Measurements from ENCODE around the gene IL16.

Gene IL16

DNA sequence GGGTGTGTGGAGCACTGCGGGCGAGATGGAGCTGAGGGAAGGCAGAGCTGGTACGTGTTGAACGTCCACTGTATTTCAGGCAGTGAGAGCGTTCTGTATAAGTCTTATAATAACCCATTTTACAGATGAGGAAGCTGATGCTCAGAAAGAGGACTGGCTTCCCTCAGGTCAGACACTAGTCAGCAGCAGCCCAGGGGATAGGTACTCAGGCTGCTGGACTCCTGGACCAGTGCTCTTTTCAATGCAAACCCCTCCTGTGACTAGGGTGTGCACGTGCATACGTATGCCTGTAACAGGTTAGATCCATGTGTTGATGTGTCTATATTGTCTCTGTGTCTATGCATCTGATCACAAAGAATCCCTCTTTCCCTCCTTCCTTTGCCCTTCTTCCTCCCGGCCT lies 8.3 kb upstream of the IL16 start:
- CTCF ChIA-PET = no interaction called here
- WGBS (ENCODE audit: insufficient coverage) = 100% methylated on average over 4 of the region's 8 CpGs

DNA sequence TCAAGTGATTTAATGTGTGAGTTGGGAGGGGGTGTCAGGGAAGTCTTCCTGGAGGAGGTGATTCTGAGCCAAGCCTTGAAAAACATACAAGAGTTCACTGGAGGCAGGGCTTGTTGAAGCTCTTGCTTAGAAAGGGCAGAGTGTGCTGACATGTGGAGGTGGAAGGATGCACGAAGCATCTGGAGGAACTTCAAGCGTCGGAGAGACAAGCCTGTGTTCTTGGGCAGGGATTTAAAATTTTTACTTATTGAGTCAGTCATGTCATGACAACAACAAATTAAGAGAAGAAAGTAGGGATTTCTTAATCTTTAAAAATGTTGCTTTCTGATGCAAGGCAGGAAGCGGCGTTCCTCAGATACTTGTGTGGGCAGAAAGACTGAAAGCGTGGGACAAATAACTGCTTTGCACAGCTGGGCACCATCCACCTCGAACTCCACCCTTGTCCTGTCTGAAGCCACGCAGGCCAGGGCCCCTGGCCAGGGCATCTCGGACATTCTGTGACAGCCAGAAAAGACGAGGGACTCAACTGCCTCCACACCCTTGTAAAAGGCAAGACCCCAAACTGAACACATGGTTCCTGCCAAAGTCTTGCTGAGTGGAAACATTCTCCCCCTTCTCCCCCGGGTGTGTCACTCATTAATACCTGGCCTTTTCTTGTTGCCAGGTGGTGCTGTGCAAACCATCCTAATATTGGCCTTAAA lies 6.9 kb upstream of the IL16 start:
- CTCF ChIA-PET = no interaction called here
- Histone ChIP-seq H3K27ac (ENCODE audit: insufficient read depth in 1 of 2, low read depth in 1 of 2, low read length in 2 of 2, poor library complexity in 1 of 2, severe bottlenecking in 2 of 2) (no peak overlapping the region), H3K4me1 (ENCODE audit: control extremely low read depth in 1 of 4, control insufficient read depth in 4 of 4, insufficient read depth in 4 of 4, low read length in 3 of 4) (peaks cover 0 to 2% (median 1%) of the 10 kb centered on the region in 4 experiments), H3K36me3 (ENCODE audit: control insufficient read depth in 4 of 4, insufficient read depth in 4 of 4, low read length in 3 of 4) (no peaks in the 10 kb centered on the region), H3K27me3 (replicated peaks in 2 of 5; ENCODE audit: control insufficient read depth in 4 of 5, insufficient read depth in 5 of 5, low read length in 4 of 5) (no peaks in the 10 kb centered on the region), H3K9me3 (ENCODE audit: control extremely low read depth in 1 of 5, control insufficient read depth in 4 of 5, insufficient read depth in 2 of 5, low read depth in 1 of 5, low read length in 4 of 5) (no peaks in the 10 kb centered on the region), H3K4me3 (ENCODE audit: control insufficient read depth in 1 of 7, extremely low read depth in 1 of 7, insufficient read depth in 4 of 7, low read depth in 2 of 7, low read length in 6 of 7) (no peak overlapping the region)
- 92% methylated on average over 10 of the region's 11 CpGs for WGBS (ENCODE audit: insufficient coverage)
- DNase-seq = no peak
- POLR2A ChIA-PET = no interaction called here

More for the DNA sequence above, 8.3 kb upstream of the IL16 start:
- Histone ChIP-seq H3K9me3 (ENCODE audit: control extremely low read depth in 1 of 5, control insufficient read depth in 4 of 5, insufficient read depth in 2 of 5, low read depth in 1 of 5, low read length in 4 of 5) (no peaks in the 10 kb centered on the region), H3K27me3 (replicated peaks in 2 of 5; ENCODE audit: control insufficient read depth in 4 of 5, insufficient read depth in 5 of 5, low read length in 4 of 5) (peaks cover 0 to 4% (median 0%) of the 10 kb centered on the region in 5 experiments), H3K4me1 (ENCODE audit: control extremely low read depth in 1 of 4, control insufficient read depth in 4 of 4, insufficient read depth in 4 of 4, low read length in 3 of 4) (peaks cover 0 to 16% (median 8%) of the 10 kb centered on the region in 4 experiments), H3K4me3 (ENCODE audit: control insufficient read depth in 1 of 7, extremely low read depth in 1 of 7, insufficient read depth in 4 of 7, low read depth in 2 of 7, low read length in 6 of 7) (no peak overlapping the region), H3K27ac (ENCODE audit: insufficient read depth in 1 of 2, low read depth in 1 of 2, low read length in 2 of 2, poor library complexity in 1 of 2, severe bottlenecking in 2 of 2) (no peak overlapping the region), H3K36me3 (ENCODE audit: control insufficient read depth in 4 of 4, insufficient read depth in 4 of 4, low read length in 3 of 4) (no peaks in the 10 kb centered on the region)
- POLR2A ChIA-PET = no interaction called here
- no peak for DNase-seq

DNA sequence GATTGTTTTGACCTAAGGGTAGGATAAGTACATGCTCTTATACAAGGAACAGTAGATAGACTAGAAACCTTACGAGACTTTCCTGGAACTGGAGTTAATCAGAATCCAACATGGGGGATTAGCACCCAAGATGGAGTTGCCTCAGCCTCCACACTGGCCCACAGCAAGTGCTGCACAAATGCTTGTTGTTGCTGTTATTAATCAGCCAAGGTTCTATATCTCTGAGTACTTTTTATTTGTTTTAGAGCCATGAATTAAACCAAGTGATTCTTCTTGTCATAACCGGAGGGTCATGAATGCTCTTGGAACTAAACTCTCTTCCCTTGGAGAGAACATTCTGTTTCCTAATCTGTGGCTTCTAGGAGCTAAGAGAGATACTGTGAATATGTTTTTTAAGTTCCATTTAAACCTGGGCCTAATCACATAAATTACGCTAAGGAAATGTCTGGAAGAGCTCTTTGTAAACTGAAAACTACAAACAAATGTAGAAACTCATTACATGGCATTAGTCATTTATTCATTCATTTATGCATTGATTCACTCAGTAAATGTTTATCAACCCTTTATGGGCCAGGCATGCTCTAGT lies 5.7 kb upstream of the IL16 start:
- Histone ChIP-seq H3K9me3 (ENCODE audit: control extremely low read depth in 1 of 5, control insufficient read depth in 4 of 5, insufficient read depth in 2 of 5, low read depth in 1 of 5, low read length in 4 of 5) (no peaks in the 10 kb centered on the region), H3K4me1 (ENCODE audit: control extremely low read depth in 1 of 4, control insufficient read depth in 4 of 4, insufficient read depth in 4 of 4, low read length in 3 of 4) (no peaks in the 10 kb centered on the region), H3K27ac (ENCODE audit: insufficient read depth in 1 of 2, low read depth in 1 of 2, low read length in 2 of 2, poor library complexity in 1 of 2, severe bottlenecking in 2 of 2) (no peak overlapping the region), H3K27me3 (replicated peaks in 2 of 5; ENCODE audit: control insufficient read depth in 4 of 5, insufficient read depth in 5 of 5, low read length in 4 of 5) (no peaks in the 10 kb centered on the region), H3K36me3 (ENCODE audit: control insufficient read depth in 4 of 4, insufficient read depth in 4 of 4, low read length in 3 of 4) (no peaks in the 10 kb centered on the region), H3K4me3 (ENCODE audit: control insufficient read depth in 1 of 7, extremely low read depth in 1 of 7, insufficient read depth in 4 of 7, low read depth in 2 of 7, low read length in 6 of 7) (no peak overlapping the region)
- WGBS (ENCODE audit: insufficient coverage) = 92% methylated on average over 1 of the region's 3 CpGs
- no peak for DNase-seq
- CTCF ChIA-PET = interaction anchor here (0.9 to 1.5 kb wide), 3 partner anchors 8 to 75 kb away, joined by 3 to 6 read pairs (median 4); no protein-coding TSS in a partner anchor
- POLR2A ChIA-PET = no interaction called here

DNA sequence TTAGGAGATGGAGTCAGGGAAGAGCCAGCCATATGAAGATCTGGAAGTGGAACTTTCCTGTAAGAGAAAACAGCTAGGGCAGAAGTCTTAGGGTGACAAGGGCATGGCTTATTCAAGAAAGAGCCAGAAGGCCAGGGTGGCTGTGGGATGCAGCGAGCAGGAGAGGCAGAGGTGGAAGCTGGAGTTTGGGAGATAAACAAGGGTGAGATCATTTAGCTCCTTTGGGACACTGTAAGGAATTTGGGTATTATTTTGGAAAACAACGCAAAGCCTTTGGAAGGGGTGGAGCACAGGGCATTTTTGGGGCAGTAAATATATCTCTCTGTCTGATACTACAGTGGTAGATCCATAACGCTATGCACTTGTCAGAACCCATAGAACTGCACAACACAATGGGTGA lies 5.0 kb upstream of the IL16 start:
- Histone ChIP-seq H3K9me3 (ENCODE audit: control extremely low read depth in 1 of 5, control insufficient read depth in 4 of 5, insufficient read depth in 2 of 5, low read depth in 1 of 5, low read length in 4 of 5) (no peaks in the 10 kb centered on the region), H3K4me1 (ENCODE audit: control extremely low read depth in 1 of 4, control insufficient read depth in 4 of 4, insufficient read depth in 4 of 4, low read length in 3 of 4) (no peaks in the 10 kb centered on the region), H3K36me3 (ENCODE audit: control insufficient read depth in 4 of 4, insufficient read depth in 4 of 4, low read length in 3 of 4) (no peaks in the 10 kb centered on the region), H3K27me3 (replicated peaks in 2 of 5; ENCODE audit: control insufficient read depth in 4 of 5, insufficient read depth in 5 of 5, low read length in 4 of 5) (no peaks in the 10 kb centered on the region), H3K27ac (ENCODE audit: insufficient read depth in 1 of 2, low read depth in 1 of 2, low read length in 2 of 2, poor library complexity in 1 of 2, severe bottlenecking in 2 of 2) (no peak overlapping the region), H3K4me3 (ENCODE audit: control insufficient read depth in 1 of 7, extremely low read depth in 1 of 7, insufficient read depth in 4 of 7, low read depth in 2 of 7, low read length in 6 of 7) (no peak overlapping the region)
- DNase-seq = no peak
- ChIA-PET CTCF (interaction anchor here (0.9 to 1.5 kb wide), 3 partner anchors 8 to 74 kb away, joined by 3 to 6 read pairs (median 4); no protein-coding TSS in a partner anchor), POLR2A (no interaction called here)
- 100% methylated on average over 1 of the region's 3 CpGs for WGBS (ENCODE audit: insufficient coverage)

DNA sequence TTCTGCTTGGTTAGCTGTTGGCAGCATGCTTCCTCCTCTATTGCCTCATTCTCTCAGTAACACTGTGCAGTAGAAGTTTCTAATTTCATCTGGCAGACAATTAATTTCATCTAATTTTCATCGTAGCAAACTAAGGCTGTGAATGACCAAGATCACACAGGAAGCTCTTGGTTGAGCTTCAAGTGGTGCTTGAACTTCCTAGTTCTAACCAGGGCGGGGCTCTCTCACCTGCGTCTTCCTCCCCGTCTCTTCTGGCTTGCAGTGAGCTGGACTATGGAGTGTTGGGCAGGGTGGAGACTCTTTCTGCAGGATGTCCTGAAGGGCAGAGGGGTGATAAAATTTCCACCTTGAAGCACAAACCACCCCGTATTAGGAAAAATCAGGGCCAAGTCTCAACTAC lies 2.0 kb upstream of the IL16 start:
- Histone ChIP-seq H3K27me3 (replicated peaks in 2 of 5; ENCODE audit: control insufficient read depth in 4 of 5, insufficient read depth in 5 of 5, low read length in 4 of 5) (no peaks in the 10 kb centered on the region), H3K4me1 (ENCODE audit: control extremely low read depth in 1 of 4, control insufficient read depth in 4 of 4, insufficient read depth in 4 of 4, low read length in 3 of 4) (no peaks in the 10 kb centered on the region), H3K9me3 (ENCODE audit: control extremely low read depth in 1 of 5, control insufficient read depth in 4 of 5, insufficient read depth in 2 of 5, low read depth in 1 of 5, low read length in 4 of 5) (no peaks in the 10 kb centered on the region), H3K36me3 (ENCODE audit: control insufficient read depth in 4 of 4, insufficient read depth in 4 of 4, low read length in 3 of 4) (no peaks in the 10 kb centered on the region), H3K27ac (ENCODE audit: insufficient read depth in 1 of 2, low read depth in 1 of 2, low read length in 2 of 2, poor library complexity in 1 of 2, severe bottlenecking in 2 of 2) (no peak overlapping the region), H3K4me3 (ENCODE audit: control insufficient read depth in 1 of 7, extremely low read depth in 1 of 7, insufficient read depth in 4 of 7, low read depth in 2 of 7, low read length in 6 of 7) (no peak overlapping the region)
- no peak for DNase-seq
- ChIA-PET POLR2A (no interaction called here), CTCF (no interaction called here)
- 88% methylated on average over 3 of the region's 5 CpGs for WGBS (ENCODE audit: insufficient coverage)

DNA sequence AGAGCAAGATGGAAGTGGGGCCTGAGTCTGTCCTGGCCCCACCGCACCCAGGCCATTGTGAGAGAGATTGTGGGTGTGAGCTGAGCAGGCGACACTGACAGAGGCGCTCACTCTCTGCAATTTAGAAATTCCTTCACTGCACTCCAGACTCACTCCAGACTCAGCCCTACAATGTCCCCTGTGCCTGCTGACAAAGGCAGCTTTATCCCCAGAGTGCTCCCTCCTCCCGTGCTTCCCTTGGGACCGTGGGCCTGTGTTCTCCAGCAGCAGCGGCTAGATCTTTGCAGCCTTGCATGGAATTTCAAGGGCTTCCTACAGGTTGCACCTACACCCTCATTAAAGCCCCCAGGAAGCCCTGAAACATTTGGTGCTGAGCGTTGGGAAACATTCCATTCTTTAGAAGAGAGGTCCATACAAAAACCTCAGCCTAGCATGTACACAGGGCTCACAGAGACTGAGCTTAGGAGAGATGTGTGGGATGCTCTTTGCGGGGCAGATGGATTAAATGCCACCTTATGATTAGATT lies 1.3 kb upstream of the IL16 start:
- Histone ChIP-seq H3K9me3 (ENCODE audit: control extremely low read depth in 1 of 5, control insufficient read depth in 4 of 5, insufficient read depth in 2 of 5, low read depth in 1 of 5, low read length in 4 of 5) (no peaks in the 10 kb centered on the region), H3K4me3 (ENCODE audit: control insufficient read depth in 1 of 7, extremely low read depth in 1 of 7, insufficient read depth in 4 of 7, low read depth in 2 of 7, low read length in 6 of 7) (no peak overlapping the region), H3K36me3 (ENCODE audit: control insufficient read depth in 4 of 4, insufficient read depth in 4 of 4, low read length in 3 of 4) (no peaks in the 10 kb centered on the region), H3K27ac (ENCODE audit: insufficient read depth in 1 of 2, low read depth in 1 of 2, low read length in 2 of 2, poor library complexity in 1 of 2, severe bottlenecking in 2 of 2) (no peak overlapping the region), H3K27me3 (replicated peaks in 2 of 5; ENCODE audit: control insufficient read depth in 4 of 5, insufficient read depth in 5 of 5, low read length in 4 of 5) (no peaks in the 10 kb centered on the region), H3K4me1 (ENCODE audit: control extremely low read depth in 1 of 4, control insufficient read depth in 4 of 4, insufficient read depth in 4 of 4, low read length in 3 of 4) (no peaks in the 10 kb centered on the region)
- ChIA-PET CTCF (no interaction called here), POLR2A (no interaction called here)
- no peak for DNase-seq
- WGBS (ENCODE audit: insufficient coverage) = 96% methylated on average over 4 of the region's 8 CpGs

DNA sequence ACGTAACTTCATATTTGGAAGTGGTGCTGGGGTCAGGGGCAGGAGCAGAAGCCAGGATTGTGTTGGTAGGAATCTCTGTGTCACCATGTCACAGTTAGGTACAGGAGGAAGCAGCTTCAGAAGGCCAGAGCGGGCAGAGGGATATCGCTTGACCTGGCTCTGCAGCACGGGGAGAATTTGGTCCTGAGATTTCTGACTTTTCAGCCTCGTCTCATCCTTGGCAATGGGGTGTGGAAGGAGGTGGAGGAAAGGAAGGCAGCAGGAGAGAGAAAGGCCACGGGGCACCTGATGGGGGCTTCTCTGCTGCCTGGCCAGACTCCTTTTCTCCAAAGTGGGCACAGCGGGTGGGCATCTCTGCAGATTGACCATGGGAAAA lies 564 bp downstream of the IL16 start:
- H3K36me3 ChIP-seq (ENCODE audit: control insufficient read depth in 4 of 4, insufficient read depth in 4 of 4, low read length in 3 of 4) = no peaks in the 10 kb centered on the region
- POLR2A ChIA-PET = no interaction called here
- H3K27ac ChIP-seq (ENCODE audit: insufficient read depth in 1 of 2, low read depth in 1 of 2, low read length in 2 of 2, poor library complexity in 1 of 2, severe bottlenecking in 2 of 2) = no peak overlapping the region
- H3K4me1 ChIP-seq (ENCODE audit: control extremely low read depth in 1 of 4, control insufficient read depth in 4 of 4, insufficient read depth in 4 of 4, low read length in 3 of 4) = no peaks in the 10 kb centered on the region
- DNase-seq = no peak
- H3K27me3 ChIP-seq (replicated peaks in 2 of 5; ENCODE audit: control insufficient read depth in 4 of 5, insufficient read depth in 5 of 5, low read length in 4 of 5) = no peaks in the 10 kb centered on the region
- 100% methylated on average over 2 of the region's 7 CpGs for WGBS (ENCODE audit: insufficient coverage)
- H3K4me3 ChIP-seq (ENCODE audit: control insufficient read depth in 1 of 7, extremely low read depth in 1 of 7, insufficient read depth in 4 of 7, low read depth in 2 of 7, low read length in 6 of 7) = no peak overlapping the region
- CTCF ChIA-PET = no interaction called here
- no peaks in the 10 kb centered on the region for H3K9me3 ChIP-seq (ENCODE audit: control extremely low read depth in 1 of 5, control insufficient read depth in 4 of 5, insufficient read depth in 2 of 5, low read depth in 1 of 5, low read length in 4 of 5)

All from common myeloid progenitor, CD34-positive (primary cell).